Eye (tissue), 1 donor: ENCODE measurements around the gene CAMSAP1.
"Not testable (repeated sequence)": the region's sequence is repeated elsewhere in the genome, so short reads cannot be mapped to it uniquely, and the experiment has no call there.

Experiments
- DNase-seq: peaks from one replicate; pipeline ENCODE4 v3.0.0-alpha.2; 2015

Gene CAMSAP1

GRCh38 chr9:135919318-135919890, 12.1 kb upstream of the CAMSAP1 start:
- no peak for DNase-seq

DNA sequence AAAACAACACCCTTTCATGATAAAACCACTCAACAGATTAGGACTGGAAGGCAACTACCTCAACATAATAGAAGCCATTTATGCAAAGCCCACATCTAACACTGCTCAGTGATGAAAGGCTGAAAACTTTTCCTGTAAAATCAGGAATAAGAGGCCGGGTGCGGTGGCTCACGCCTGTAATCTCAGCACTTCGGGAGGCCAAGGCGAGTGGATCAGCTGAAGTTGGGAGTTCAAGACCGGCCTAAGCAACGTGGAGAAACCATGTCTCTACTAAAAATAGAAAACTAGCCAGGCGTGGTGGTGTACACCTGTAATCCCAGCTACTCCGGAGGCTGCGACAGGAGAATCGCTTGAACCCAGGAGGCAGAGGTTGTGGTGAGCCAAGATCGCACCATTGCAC, 8.9 kb upstream of the CAMSAP1 start:
- DNase-seq, result not testable (repeated sequence)

GRCh38 chr9:135914921-135915320, 7.6 kb upstream of the CAMSAP1 start:
- no peak for DNase-seq

- not testable (repeated sequence) for DNase-seq
Measured at GRCh38 chr9:135911233-135911632, 3.9 kb upstream of the CAMSAP1 start.

GRCh38 chr9:135910757-135911156, 3.4 kb upstream of the CAMSAP1 start:
- DNase-seq, result no peak

GRCh38 chr9:135910216-135910615, 2.9 kb upstream of the CAMSAP1 start:
- no peak for DNase-seq

DNA sequence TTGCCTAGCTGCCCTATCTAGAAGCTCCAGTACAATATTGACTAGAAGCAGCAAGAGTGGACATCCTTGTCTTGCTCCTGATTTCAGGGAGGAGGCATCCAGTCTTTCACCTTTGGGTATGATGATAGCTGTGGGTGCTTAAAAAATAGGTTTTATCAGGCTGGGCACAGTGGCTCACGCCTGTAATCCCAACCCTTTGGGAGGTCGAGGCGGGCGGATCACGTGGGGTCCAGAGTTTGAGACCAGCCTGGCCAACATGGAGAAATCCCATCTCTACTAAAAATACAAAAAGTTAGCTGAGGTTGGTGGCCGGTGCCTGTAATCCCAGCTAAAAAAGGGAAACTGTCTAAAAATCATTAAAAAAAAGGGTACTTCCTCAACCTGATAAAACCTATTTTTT, 2.0 kb upstream of the CAMSAP1 start:
- no peak for DNase-seq

- DNase-seq, result no peak
Measured at GRCh38 chr9:135908754-135909204, 1.4 kb upstream of the CAMSAP1 start.

DNA sequence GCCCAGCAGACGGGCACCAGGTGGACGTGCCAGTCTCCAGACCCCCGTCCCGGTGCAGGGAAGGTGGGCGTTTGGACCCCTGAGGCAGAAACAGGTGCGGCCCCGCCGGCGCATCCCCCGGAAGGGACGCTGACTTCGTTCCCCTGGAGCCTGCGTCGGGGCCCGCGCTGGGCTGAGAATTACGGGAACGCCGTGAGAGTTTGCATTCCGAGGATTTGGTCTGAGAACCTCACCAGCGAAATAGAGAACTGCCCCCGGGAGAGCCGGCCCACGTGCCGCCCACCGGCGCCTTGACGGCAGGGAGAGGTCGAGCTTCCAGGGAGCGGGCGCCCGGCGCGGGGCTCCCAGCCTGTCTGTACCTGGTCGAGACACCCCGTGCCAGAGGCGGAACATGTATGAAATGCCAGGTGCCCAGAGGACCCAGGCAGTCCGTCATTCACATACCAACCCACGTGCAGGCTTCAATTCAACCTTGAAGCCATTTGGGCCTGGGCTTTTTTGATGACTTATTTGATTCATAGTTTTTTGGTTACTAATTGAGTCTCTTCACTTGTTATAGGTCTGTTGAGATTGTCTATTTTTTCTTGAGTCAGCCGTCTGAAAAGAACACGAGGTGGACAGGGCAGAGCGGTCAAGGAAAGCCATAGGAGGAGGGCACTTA, 877 bp upstream of the CAMSAP1 start:
- no peak for DNase-seq

- DNase-seq, result peak; percentile 65
Measured at GRCh38 chr9:135907006-135907430, 328 bp downstream of the CAMSAP1 start.

DNA sequence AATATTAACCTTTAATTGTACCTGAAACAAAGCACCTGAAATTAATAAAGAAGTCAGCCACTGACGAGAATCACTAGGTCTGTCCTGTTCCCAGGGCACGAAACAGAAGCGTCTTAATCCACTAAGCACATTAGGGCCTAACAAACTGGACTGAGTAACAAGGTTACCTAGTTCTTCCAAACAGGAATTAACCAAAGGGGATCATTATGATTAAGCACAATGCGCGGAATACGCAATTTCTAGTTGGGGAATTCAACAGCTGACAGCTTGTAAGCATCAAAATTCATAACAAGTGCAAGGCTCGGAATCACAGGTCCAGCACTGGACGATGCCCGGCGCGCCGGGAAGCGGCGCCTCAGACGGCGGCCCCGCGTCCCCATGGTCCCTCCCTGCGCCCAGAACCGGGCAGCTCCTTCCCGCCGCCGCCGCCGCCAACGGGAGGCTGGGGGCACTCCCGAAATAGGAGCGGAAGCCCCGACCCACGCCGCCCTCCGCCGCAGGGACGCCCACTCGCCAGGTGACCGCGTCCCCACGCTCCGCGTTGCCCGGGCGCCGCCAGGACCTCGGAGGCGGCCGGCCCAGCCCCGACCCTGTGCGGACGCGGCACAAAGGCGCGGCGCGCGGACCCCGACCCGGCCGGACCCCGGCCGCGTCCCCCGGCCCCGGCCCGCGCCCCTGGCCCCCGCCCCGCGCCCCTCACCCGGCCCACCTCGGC, 898 bp downstream of the CAMSAP1 start:
- peak; percentile 70 for DNase-seq

DNA sequence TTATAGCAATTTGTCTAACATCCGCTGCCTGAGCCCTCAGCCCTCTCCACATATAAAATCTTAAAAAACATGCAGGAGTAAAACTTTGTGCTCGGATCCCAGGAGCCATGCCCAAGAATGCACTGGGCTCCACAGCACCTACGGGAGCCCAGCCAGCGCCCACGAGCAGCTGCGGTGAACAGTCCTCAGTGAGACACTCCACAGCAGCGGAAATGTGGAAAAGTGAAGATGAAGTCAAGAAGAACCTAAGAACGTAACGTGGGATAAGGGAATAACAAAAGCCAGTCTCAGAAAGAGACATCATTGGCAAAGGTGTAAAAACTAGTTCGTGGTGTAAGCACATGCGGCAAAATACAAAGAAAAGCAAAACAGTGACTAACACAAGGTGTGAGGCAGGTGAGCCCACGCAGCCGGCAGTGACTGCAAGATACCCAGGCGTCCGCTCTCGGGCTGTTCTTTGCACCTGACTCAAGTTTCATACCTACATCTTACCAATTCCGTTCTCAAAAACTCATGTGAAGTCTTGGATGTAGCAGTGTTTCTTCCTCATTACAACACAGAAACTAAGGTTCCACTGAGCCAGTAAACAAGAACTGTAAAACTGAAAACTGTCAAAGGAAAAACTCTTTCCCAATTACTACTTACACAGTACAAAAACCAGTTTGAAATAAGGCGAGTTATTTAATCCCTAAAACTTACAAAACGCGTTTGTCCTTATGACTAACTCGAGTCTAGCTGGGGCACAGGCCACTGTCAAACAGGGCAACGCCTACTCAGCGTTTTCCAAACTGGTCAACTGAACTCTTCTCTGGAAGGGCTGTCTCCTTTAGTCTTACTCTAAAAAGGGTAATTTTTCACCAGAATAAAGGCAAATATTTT, 1.7 kb downstream of the CAMSAP1 start:
- peak; percentile 48 for DNase-seq

DNA sequence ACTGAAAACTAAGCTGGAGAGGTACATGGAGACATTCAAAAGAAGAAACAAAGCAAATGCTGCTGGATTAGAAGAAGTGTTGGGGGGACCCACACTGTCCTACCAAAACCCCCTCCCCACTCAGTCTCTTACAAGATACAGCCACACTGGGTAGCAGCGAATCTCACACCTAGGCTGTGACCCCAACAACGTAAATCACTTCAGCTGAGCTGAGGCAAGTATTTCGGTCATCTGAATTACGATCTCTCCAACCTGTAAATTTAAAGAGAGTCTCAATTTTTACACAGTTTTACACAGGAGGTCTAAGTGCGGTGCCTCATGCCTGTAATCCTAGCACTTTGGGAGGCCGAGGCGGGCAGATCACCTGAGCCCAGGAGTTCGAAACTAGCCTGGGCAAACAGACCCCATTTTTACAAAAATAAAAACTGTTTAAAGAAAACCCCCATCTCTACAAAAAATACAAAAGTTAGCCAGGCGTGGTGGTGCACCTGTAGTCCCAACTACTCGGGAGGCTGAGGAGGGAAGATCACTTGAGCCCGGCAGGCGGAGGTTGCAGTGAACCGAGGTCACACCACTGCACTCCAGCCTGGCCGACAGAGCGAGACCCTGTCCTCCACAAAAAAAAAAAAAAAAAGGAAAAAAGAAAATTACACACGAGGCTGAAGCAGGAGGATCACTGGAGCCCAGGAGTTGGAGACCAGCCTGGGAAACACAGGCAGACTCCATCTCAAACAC, 3.4 kb downstream of the CAMSAP1 start:
- DNase-seq, result no peak

GRCh38 chr9:135903358-135903656, 4.0 kb downstream of the CAMSAP1 start:
- no peak for DNase-seq

DNA sequence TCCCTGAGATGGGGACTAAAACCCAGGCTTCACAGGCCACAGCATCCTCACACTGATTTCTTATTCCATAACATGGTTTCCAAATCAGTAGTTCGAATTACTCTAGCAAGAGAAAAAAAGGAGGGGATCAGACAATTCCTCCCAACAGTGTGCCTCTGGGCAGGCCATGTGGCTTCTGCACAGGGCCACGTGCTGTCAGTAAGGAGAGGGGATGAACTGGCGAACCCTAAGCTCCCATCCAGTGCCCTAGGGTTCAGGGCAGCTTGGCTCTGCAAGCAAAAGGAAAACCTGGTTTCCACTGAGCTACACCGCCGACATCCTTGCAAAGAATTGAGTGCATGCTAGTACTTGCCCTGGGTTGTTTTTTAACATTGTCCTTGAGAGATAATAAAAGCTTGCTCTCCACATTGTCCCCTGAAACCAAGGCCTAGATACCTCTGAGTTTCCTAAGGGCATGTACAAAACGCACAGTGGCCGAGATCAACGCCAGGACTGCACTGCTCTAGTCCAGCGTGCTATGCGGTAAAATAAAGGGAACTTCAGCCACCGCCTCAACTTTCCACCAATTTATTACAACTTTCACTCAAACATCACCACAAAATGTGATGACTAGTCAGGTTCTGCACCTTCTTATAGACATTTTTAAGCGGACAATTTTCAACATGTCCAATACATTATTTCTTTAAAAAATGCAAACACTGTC, 4.5 kb downstream of the CAMSAP1 start:
- no peak for DNase-seq

DNA sequence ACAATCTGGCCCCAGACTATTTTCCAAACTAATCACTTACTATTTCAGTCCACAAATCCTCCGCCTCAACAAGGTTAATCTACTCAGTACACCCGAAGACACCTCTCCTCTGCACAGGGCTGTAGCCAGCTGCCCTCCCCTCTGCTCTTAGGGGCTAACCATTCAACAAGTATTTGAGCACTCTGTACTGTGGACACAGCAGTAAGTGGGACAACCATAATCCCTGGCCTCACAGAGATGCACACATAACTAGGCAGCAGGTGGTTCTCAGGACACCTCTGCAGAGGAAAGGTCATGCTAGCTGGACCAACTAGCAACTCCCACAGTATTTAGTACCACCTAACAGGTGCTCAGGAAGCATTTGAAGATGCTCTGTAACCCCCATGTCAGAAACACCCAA, 5.5 kb downstream of the CAMSAP1 start:
- no peak for DNase-seq

DNA sequence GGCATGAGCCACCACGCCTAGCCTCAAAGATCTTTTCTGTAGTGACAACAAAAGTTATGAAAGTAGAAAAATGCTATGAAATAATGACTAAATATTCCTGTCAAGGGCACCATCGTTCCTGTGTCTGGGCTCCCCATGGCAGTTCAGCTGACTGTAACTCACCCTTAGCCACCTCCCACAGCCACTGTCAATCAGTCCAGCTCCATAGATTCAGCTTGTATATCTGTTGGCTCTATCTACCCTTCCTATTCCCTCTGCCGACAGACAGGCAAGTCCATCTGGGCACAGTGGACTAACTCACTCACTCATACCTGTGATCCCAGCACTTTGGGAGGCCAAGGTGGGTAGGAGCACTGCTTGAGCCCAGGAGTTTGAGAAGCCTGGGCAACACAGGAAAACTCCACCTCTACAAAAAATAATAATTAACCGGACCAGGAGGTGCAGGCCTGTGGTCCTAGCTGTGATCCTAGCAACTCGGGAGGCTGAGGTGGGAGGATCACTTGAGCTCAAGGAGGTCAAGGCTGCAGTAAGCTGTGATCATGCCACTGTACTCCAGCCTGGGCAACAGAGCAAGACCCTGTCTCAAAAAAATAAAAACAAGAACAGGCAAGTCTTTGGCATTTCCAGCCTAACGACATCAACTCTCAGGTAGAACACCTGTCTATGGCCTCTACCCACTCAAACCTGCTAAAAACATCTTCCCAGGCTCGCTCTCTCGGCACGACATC, 6.2 kb downstream of the CAMSAP1 start:
- no peak for DNase-seq

DNA sequence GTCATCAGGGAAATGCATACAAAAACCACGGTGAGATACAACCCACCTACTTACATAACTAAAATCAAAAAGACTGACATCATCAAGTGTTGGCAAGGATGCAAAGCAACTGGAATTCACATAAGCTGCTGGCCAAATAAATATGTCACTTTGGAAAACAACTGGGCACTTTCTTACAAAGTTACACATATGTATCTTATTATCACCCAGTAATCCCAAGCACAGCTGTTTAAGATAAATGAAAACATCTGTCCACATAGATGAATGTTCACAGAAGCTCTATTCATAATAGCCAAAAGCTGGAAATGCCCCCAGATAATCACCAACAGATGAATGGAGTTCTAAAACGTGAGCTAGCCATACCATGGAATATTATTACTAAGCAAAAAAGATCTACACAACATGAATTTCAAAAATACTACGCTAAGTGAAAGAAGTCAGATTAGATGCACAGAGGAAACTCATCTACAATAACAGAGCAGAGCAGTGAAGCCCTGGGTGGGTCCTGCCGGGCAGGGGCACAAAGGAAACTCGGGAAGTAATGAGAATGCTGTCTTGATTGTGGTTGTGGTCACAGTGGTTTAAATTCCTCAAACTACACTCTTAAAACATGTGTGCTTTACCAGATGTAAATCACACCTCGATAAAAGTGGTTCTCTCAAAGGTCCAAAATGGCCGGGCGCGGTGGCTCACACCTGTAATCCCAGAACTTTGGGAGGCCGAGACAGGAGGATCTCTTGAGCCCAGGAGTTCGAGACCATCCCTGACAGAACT, 8.5 kb downstream of the CAMSAP1 start:
- peak; percentile 42 for DNase-seq

DNA sequence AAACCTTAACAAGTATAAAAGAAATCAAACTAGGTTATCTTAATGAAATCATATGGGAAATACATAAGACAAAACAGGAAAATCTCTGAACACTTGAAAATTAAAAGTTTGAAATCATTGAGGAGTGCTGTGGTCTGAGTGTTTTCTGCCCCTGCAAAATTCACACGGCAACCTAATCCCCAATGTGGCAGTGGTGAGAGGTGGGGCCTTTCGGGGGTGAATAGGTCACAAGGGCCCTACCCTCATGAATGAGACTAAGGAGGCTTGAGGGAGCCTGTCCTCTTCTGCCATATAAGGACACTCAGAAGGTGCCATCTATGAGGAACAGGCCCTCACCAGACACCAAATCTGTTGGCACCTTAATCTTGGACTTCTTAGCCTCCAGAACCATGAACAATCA, 10.7 kb downstream of the CAMSAP1 start:
- DNase-seq, result no peak

DNA sequence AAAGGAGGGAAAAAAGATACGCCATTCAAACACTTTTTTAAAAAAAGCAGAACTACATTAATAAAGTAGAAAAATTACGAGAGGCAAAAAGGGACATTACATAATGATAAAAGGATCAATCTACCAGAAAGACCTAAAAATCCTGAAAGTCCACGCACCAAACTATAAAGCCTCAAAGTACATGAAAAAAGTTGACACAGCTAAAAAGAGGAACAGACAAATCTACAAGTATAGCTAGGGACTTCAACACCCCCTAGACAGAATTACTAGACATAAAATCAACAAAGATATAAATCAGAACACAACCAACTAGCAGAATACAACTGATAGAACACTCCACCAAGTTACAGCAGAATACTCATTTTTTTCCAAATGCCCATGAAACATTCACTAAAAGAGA, 11.1 kb downstream of the CAMSAP1 start:
- no peak for DNase-seq
